ENCODE results near the gene BSN.

Gene BSN

DNA sequence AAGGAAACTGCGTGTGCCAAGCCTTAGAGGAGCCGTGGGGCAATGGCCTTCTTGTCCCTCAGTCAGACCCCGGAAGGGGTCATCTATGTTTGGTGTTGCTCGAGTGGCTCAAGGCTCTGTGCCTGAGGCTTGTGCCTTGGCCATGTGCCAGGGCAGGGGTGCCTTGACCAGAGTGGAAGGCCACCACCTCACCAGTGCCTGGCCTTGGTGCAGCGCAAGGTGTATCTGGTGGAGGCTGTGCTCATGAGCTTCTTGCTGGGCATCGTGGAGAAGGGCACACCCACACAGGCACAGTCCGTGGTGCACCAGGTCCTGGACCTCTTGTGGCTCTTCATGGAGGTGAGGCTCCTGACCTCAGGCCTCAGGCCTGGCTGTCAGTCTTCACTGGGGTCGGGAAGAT lies 145.7 kb downstream of the BSN start:
- no peaks in the 10 kb centered on the region for H3K9me3 ChIP-seq (ENCODE audit: insufficient read depth, low read length, severe bottlenecking)
- H3K36me3 ChIP-seq (ENCODE audit: insufficient read depth, low read length): peaks cover 62% of the 10 kb centered on the region
- H4K20me1 ChIP-seq (ENCODE audit: insufficient read depth, low read length): peaks cover 4% of the 10 kb centered on the region; the same call in 1 of the 2 replicates
- H3K4me2 ChIP-seq (ENCODE audit: insufficient read depth, low read length): no peak overlapping the region
- TF ChIP-seq, protein P1, sequence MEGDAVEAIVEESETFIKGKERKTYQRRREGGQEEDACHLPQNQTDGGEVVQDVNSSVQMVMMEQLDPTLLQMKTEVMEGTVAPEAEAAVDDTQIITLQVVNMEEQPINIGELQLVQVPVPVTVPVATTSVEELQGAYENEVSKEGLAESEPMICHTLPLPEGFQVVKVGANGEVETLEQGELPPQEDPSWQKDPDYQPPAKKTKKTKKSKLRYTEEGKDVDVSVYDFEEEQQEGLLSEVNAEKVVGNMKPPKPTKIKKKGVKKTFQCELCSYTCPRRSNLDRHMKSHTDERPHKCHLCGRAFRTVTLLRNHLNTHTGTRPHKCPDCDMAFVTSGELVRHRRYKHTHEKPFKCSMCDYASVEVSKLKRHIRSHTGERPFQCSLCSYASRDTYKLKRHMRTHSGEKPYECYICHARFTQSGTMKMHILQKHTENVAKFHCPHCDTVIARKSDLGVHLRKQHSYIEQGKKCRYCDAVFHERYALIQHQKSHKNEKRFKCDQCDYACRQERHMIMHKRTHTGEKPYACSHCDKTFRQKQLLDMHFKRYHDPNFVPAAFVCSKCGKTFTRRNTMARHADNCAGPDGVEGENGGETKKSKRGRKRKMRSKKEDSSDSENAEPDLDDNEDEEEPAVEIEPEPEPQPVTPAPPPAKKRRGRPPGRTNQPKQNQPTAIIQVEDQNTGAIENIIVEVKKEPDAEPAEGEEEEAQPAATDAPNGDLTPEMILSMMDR (IDR thresholded peaks at IDR 0.05; ENCODE audit: borderline replicate concordance, extremely low read depth, low read length, poor library complexity, severe bottlenecking): no peak
- TF ChIP-seq EZH2 (IDR thresholded peaks at IDR 0.05; ENCODE audit: borderline replicate concordance, low read depth, low read length, severe bottlenecking): no peak
- H2AFZ ChIP-seq (ENCODE audit: low read depth, low read length): no peak overlapping the region
- H3K4me3 ChIP-seq (ENCODE audit: low read depth in 1 of 2, low read length in 2 of 2): no peak overlapping the region
- H3K4me1 ChIP-seq (ENCODE audit: insufficient read depth, low read length): no peaks in the 10 kb centered on the region
- H3K27ac ChIP-seq (ENCODE audit: low read length): no peak overlapping the region
- no peaks in the 10 kb centered on the region for H3K27me3 ChIP-seq (ENCODE audit: insufficient read depth, low read length, poor library complexity)
- ATAC-seq (ENCODE audit: insufficient read depth, low read depth) (no peak), DNase-seq (no peak)
- no peaks in the 10 kb centered on the region for H3K79me2 ChIP-seq (ENCODE audit: insufficient read depth, low read length)
- H3K9ac ChIP-seq (ENCODE audit: low read depth, low read length): no peak overlapping the region

DNA sequence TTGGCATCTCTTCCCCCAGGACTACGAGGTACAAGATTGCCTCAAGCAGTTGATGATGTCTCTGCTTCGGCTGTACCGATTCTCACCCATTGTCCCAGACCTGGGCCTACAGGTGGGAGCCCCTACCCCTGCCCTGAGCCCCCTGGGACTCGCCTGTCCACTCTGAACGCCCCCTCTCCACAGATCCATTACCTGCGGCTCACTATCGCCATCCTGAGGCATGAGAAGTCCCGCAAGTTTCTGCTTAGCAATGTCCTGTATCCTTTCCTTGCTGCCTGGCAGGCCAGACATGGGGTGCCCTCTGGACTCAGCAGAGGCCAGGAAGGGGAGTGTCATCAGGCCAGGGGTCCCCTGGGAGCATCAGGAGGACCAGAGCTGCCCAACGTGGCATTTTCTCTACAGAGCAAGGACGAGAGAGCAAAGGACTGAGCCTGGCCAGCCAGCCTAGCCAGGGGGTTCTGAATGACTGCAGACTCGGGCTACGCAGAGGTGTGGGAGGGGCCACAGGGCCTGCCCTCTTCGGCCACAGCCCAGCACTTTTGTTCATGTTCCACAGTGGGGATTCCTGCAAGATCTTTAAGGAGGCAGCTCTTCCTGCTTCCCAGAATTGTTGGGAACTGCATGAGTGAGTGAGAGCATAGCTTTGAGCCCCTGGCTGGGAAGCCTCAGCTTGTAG lies 146.3 kb downstream of the BSN start:
- Histone ChIP-seq H3K4me3 (ENCODE audit: low read depth in 1 of 2, low read length in 2 of 2) (no peak overlapping the region), H3K27ac (ENCODE audit: low read length) (no peak overlapping the region), H3K9ac (ENCODE audit: low read depth, low read length) (no peak overlapping the region), H3K36me3 (ENCODE audit: insufficient read depth, low read length) (peaks cover 68% of the 10 kb centered on the region), H2AFZ (ENCODE audit: low read depth, low read length) (no peak overlapping the region), H3K4me2 (ENCODE audit: insufficient read depth, low read length) (no peak overlapping the region), H3K4me1 (ENCODE audit: insufficient read depth, low read length) (no peaks in the 10 kb centered on the region), H3K79me2 (ENCODE audit: insufficient read depth, low read length) (no peaks in the 10 kb centered on the region), H4K20me1 (ENCODE audit: insufficient read depth, low read length) (peaks cover 4% of the 10 kb centered on the region; the same call in 1 of the 2 replicates), H3K9me3 (ENCODE audit: insufficient read depth, low read length, severe bottlenecking) (no peaks in the 10 kb centered on the region), H3K27me3 (ENCODE audit: insufficient read depth, low read length, poor library complexity) (no peaks in the 10 kb centered on the region)
- no peak for TF ChIP-seq EZH2 (IDR thresholded peaks at IDR 0.05; ENCODE audit: borderline replicate concordance, low read depth, low read length, severe bottlenecking)
- TF ChIP-seq, protein P1 (IDR thresholded peaks at IDR 0.05; ENCODE audit: borderline replicate concordance, extremely low read depth, low read length, poor library complexity, severe bottlenecking): peak; percentile 43
- DNase-seq (no peak), ATAC-seq (ENCODE audit: insufficient read depth, low read depth) (no peak)

GRCh38 chr3:49701388-49702077 lies 147.3 kb downstream of the BSN start:
- Histone ChIP-seq H3K4me2 (ENCODE audit: insufficient read depth, low read length) (no peak overlapping the region), H3K4me1 (ENCODE audit: insufficient read depth, low read length) (no peaks in the 10 kb centered on the region), H2AFZ (ENCODE audit: low read depth, low read length) (no peak overlapping the region), H3K9ac (ENCODE audit: low read depth, low read length) (no peak overlapping the region), H3K36me3 (ENCODE audit: insufficient read depth, low read length) (peaks cover 75% of the 10 kb centered on the region), H3K27ac (ENCODE audit: low read length) (no peak overlapping the region), H3K4me3 (ENCODE audit: low read depth in 1 of 2, low read length in 2 of 2) (no peak overlapping the region), H3K27me3 (ENCODE audit: insufficient read depth, low read length, poor library complexity) (no peaks in the 10 kb centered on the region), H3K79me2 (ENCODE audit: insufficient read depth, low read length) (no peaks in the 10 kb centered on the region), H3K9me3 (ENCODE audit: insufficient read depth, low read length, severe bottlenecking) (no peaks in the 10 kb centered on the region), H4K20me1 (ENCODE audit: insufficient read depth, low read length) (peaks cover 4% of the 10 kb centered on the region; the same call in 1 of the 2 replicates)
- no peak for DNase-seq
- no peak for ATAC-seq (ENCODE audit: insufficient read depth, low read depth)
- TF ChIP-seq, protein P1 (IDR thresholded peaks at IDR 0.05; ENCODE audit: borderline replicate concordance, extremely low read depth, low read length, poor library complexity, severe bottlenecking): peak; percentile 52
- no peak for TF ChIP-seq EZH2 (IDR thresholded peaks at IDR 0.05; ENCODE audit: borderline replicate concordance, low read depth, low read length, severe bottlenecking)

Data from DND-41 (cell line).